ENCODE measurements around the gene CDKAL1. TPM values are rescaled to one million over a fixed set of nuclear protein-coding genes. Genes with fewer than 3 reads are reported as not detected.

Gene CDKAL1
- total RNA-seq, 4 donors from 2014 or later, result 13.5 to 21.2 (median 17.3) TPM

DNA sequence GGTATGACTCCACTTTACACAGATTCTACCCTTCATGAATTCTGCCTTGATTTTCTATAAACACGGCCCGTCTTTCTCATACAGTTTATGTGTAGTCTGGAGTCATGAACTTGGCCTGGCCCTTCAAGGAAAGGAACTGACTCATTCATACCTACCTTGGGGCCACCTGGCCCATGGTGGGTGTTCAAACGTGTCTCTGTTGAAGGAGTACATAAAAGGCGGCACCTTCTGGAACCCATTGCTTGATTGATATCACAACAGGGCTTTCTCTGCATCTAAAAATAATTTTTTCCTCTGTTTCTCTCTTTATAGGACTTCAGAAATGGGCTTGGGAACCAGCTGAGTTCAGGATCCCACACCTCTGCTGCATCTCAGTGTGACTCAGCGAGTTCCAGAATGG is 696.3 kb downstream of the CDKAL1 start:
- H3K27me3 ChIP-seq, result no peaks in the 10 kb centered on the region
- H3K27ac ChIP-seq, result no peak overlapping the region
- WGBS, 2 donors, result 92 to 98% methylated on average over 5 of the region's 5 CpGs
- no peak overlapping the region for H3K4me3 ChIP-seq
- TF ChIP-seq CTCF (IDR thresholded peaks at IDR 0.05) (no peak), EP300 (IDR thresholded peaks at IDR 0.05) (no peak), POLR2A (IDR thresholded peaks at IDR 0.05) (no peak)
- H3K4me1 ChIP-seq, result no peaks in the 10 kb centered on the region
- peaks cover 0 to 64% (median 0%) of the 10 kb centered on the region in 3 donors for H3K36me3 ChIP-seq
- DNase-seq (ENCODE audit: low spot score in 2 of 2), result no peak
- peaks cover 0 to 10% (median 0%) of the 10 kb centered on the region in 4 donors for H3K9me3 ChIP-seq

- DNase-seq (ENCODE audit: low spot score in 2 of 2), result no peak
- Histone ChIP-seq H3K27ac (no peak overlapping the region), H3K4me3 (no peak overlapping the region), H3K4me1 (no peaks in the 10 kb centered on the region), H3K27me3 (no peaks in the 10 kb centered on the region), H3K36me3 (peaks cover 0 to 50% (median 0%) of the 10 kb centered on the region in 3 donors), H3K9me3 (peaks cover 0 to 26% (median 5%) of the 10 kb centered on the region in 4 donors)
- TF ChIP-seq CTCF (IDR thresholded peaks at IDR 0.05) (no peak), POLR2A (IDR thresholded peaks at IDR 0.05) (no peak), EP300 (IDR thresholded peaks at IDR 0.05) (no peak)
Observed at GRCh38 chr6:21235162-21235561, 700.9 kb downstream of the CDKAL1 start.

GRCh38 chr6:21238208-21238607 is 704.0 kb downstream of the CDKAL1 start:
- WGBS, 2 donors, result 93 to 96% methylated on average over 2 of the region's 2 CpGs
- Histone ChIP-seq H3K9me3 (peaks cover 0 to 28% (median 5%) of the 10 kb centered on the region in 4 donors), H3K27me3 (no peaks in the 10 kb centered on the region), H3K4me3 (no peak overlapping the region), H3K4me1 (no peaks in the 10 kb centered on the region), H3K36me3 (peaks cover 0 to 19% (median 0%) of the 10 kb centered on the region in 3 donors), H3K27ac (no peak overlapping the region)
- DNase-seq (ENCODE audit: low spot score in 2 of 2), result no peak
- TF ChIP-seq CTCF (IDR thresholded peaks at IDR 0.05) (no peak), EP300 (IDR thresholded peaks at IDR 0.05) (no peak), POLR2A (IDR thresholded peaks at IDR 0.05) (no peak)

DNA sequence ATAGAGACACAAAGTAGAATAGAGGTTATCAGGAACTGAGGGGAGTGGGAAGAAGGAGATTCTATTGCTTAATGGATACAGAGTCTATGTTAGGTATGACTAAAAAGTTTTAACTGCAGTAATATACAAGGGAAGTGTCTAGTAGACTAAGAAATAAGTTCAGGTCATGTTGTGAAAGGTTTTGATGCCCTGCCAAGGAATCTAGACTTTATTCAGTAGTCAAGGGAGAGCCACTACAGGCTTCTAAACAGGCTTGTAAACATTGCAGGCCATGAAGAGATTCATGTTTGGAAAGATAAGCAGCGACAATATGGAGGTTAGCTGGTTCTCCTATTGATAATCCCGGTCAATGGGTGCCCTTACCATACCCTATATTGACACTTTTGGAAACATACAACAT is 706.5 kb downstream of the CDKAL1 start:
- Histone ChIP-seq H3K9me3 (peaks cover 0 to 18% (median 5%) of the 10 kb centered on the region in 4 donors), H3K27ac (no peak overlapping the region), H3K4me1 (no peaks in the 10 kb centered on the region), H3K36me3 (no peaks in the 10 kb centered on the region), H3K27me3 (no peaks in the 10 kb centered on the region), H3K4me3 (no peak overlapping the region)
- 92% methylated on average over 2 of the region's 2 CpGs for WGBS, 2 donors
- TF ChIP-seq POLR2A (IDR thresholded peaks at IDR 0.05) (no peak), EP300 (IDR thresholded peaks at IDR 0.05) (no peak), CTCF (IDR thresholded peaks at IDR 0.05) (no peak)
- no peak for DNase-seq (ENCODE audit: low spot score in 2 of 2)

DNA sequence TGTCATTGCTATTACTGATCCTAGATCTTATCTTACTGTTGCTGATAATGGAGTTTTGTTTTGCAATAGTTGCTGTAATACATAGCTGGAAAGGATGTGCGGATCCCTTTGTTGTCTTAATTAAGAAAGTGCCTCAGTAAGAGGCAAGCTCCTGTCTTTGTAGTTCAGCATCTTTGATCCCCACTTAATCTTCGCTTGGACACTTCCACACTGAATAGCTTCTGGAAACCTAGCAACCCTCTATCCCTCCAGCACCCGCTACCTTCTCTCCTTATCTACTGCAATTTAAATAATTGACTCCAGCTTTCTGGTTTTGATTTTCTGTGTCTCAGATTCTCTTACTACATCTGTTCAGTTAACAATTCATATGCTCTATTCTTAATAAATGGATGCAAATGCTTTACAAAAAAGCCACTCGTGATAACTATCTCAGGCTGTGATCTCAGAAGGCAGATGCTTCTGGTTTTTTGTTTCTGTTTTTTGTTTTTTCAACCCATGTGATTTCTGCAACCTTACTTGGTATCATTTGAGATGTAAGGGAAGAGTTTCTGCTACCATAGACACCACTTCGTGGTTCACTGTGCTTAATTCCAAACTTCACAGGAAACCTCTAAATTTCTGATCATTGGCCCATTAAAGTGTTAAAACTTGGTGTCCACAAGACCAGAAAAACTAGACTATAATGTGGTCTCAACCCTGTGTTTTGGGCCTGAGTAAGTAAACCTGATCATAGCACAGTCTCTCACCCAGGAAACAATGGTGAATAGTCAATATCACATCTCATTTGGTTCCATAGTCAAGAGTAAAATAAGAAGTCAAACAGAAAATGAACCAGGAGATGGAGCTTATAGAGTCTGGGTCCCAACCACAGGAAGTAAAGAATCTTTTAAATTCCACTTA is 707.2 kb downstream of the CDKAL1 start:
- no peak for DNase-seq (ENCODE audit: low spot score in 2 of 2)
- H3K4me1 ChIP-seq, result no peaks in the 10 kb centered on the region
- WGBS, 2 donors, result 80 to 85% methylated on average over 5 of the region's 5 CpGs
- no peak overlapping the region for H3K4me3 ChIP-seq
- peaks cover 0 to 18% (median 5%) of the 10 kb centered on the region in 4 donors for H3K9me3 ChIP-seq
- no peaks in the 10 kb centered on the region for H3K36me3 ChIP-seq
- no peak overlapping the region for H3K27ac ChIP-seq
- no peaks in the 10 kb centered on the region for H3K27me3 ChIP-seq
- no peak for TF ChIP-seq POLR2A (IDR thresholded peaks at IDR 0.05)
- no peak for TF ChIP-seq EP300 (IDR thresholded peaks at IDR 0.05)
- TF ChIP-seq CTCF (IDR thresholded peaks at IDR 0.05), result no peak

Data from tibial nerve (tissue), 4 donors.